Gastrocnemius medialis (tissue), 4 donors: ENCODE results near the gene NEK11. TPM values are rescaled to one million over a fixed set of nuclear protein-coding genes. Genes with fewer than 3 reads are reported as not detected.

ENCODE experiments used
- ATAC-seq, 2 donors: fragments of 150-250 bp; one replicate each; pipeline ENCODE4 v1.9.1; 2016
- DNase-seq, 2 donors: peaks; one replicate each; pipeline ENCODE4 v3.0.0-alpha.2; 2019
- H3K27ac ChIP-seq, 4 donors: fragments of 200-600 bp; sonication (generic); 1 replicate in 1 of 4; 2 replicates in 3 of 4; pipeline ENCODE4 v1.5.1; 2016 to 2018; ENCODE audit warnings: mild to moderate bottlenecking in 2 of 4, moderate library complexity in 1 of 4
- H3K27me3 ChIP-seq, 3 donors: fragments of 200-600 bp; sonication (generic) in 2 of 3; 1 replicate in 1 of 3; 2 replicates in 2 of 3; pipeline versions ENCODE4 v1.5.1 to v1.6.0; 2016 to 2019; ENCODE audit warnings: mild to moderate bottlenecking in 1 of 3, moderate library complexity in 1 of 3
- H3K36me3 ChIP-seq, 2 donors: fragments of 200-600 bp; sonication (generic) in 1 of 2; one replicate each; pipeline ENCODE4 v1.5.1; 2017 to 2018
- H3K4me1 ChIP-seq, 2 donors: fragments of 200-600 bp; sonication (generic) in 1 of 2; one replicate each; pipeline ENCODE4 v1.5.1; 2016 to 2017; ENCODE audit warnings: mild to moderate bottlenecking in 2 of 2
- H3K4me3 ChIP-seq, 4 donors: fragments of 200-600 bp; sonication (generic) in 3 of 4; 1 replicate in 1 of 4; 2 replicates in 3 of 4; pipeline ENCODE4 v1.5.1; 2016 to 2019; ENCODE audit warnings: mild to moderate bottlenecking in 2 of 4
- H3K9me3 ChIP-seq, 3 donors: fragments of 200-600 bp; sonication (generic) in 2 of 3; 1 replicate in 1 of 3; 2 replicates in 2 of 3; pipeline ENCODE4 v1.5.1; 2016 to 2019
- CTCF ChIP-seq, 5 experiments: fragments of 450-650 bp in 3 of 5; fragments of 200-600 bp in 2 of 5; sonication (generic) in 2 of 5; IDR thresholded peaks in 4 of 5; conservative IDR thresholded peaks in 1 of 5; 1 replicate in 4 of 5; 2 replicates in 1 of 5; pipeline ENCODE4 v1.5.1; 2016 to 2019; ENCODE audit warnings: antibody characterized with exemption in 5 of 5, mild to moderate bottlenecking in 3 of 5, moderate library complexity in 3 of 5
- POLR2A ChIP-seq, 2 donors: fragments of 450-650 bp; IDR thresholded peaks; one replicate each; pipeline ENCODE4 v1.6.1; 2017; ENCODE audit warnings: antibody characterized with exemption in 2 of 2, mild to moderate bottlenecking in 2 of 2, moderate library complexity in 2 of 2
- in situ Hi-C, 4 donors: fragments of 200-750 bp; cut with MboI; loops; one replicate each; pipeline versions ENCODE4 v1.15.0 to v1.8.0; 2017; ENCODE audit warnings: low sequenced_read_pairs in 4 of 4
- intact Hi-C: fragments of 100-400 bp; cut with DNase I; formaldehyde crosslinking; loops from one replicate; pipeline ENCODE4 v1.15.1; 2023; ENCODE audit warnings: low total_unique reads
- total RNA-seq, 4 donors: library from RNA; depleted of rRNA; stranded (reverse); fragments of >200 nt; gene quantifications; one replicate each; pipeline versions ENCODE4 v1.1.0 to v1.2.3, GENCODE V29; 2016

NEK11 gene
- total RNA-seq, 4 donors from 2014 or later = 2.1 to 5.2 (median 2.5) TPM

GRCh38 chr3:131393051-131393450 is 366.4 kb downstream of the NEK11 start:
- Histone ChIP-seq H3K4me3 (no peak overlapping the region), H3K27ac (no peak overlapping the region), H3K27me3 (no peaks in the 10 kb centered on the region), H3K9me3 (no peaks in the 10 kb centered on the region), H3K4me1 (no peaks in the 10 kb centered on the region), H3K36me3 (no peaks in the 10 kb centered on the region)
- ATAC-seq = no peak
- TF ChIP-seq CTCF (IDR thresholded peaks at IDR 0.05 in 4 of 5, conservative IDR thresholded peaks at IDR 0.05 in 1 of 5) (no peak), POLR2A (IDR thresholded peaks at IDR 0.05) (no peak)
- intact Hi-C loops = no loop called here
- no peak for DNase-seq
- in situ Hi-C loops = no loop called here

- no peak overlapping the region for H3K27ac ChIP-seq
- H3K4me1 ChIP-seq = no peaks in the 10 kb centered on the region
- H3K4me3 ChIP-seq = no peak overlapping the region
- H3K9me3 ChIP-seq = no peaks in the 10 kb centered on the region
- in situ Hi-C loops = no loop called here
- DNase-seq = no peak
- intact Hi-C loops = no loop called here
- no peak for TF ChIP-seq CTCF (IDR thresholded peaks at IDR 0.05 in 4 of 5, conservative IDR thresholded peaks at IDR 0.05 in 1 of 5)
- no peaks in the 10 kb centered on the region for H3K36me3 ChIP-seq
- no peak for ATAC-seq
- no peaks in the 10 kb centered on the region for H3K27me3 ChIP-seq
These were observed 367.2 kb downstream of the NEK11 start for GRCh38 chr3:131393868-131394267.

- no peak for ATAC-seq
- intact Hi-C loops (no loop called here), in situ Hi-C loops (no loop called here)
- Histone ChIP-seq H3K4me3 (no peak overlapping the region), H3K27me3 (no peaks in the 10 kb centered on the region), H3K36me3 (no peaks in the 10 kb centered on the region), H3K9me3 (no peaks in the 10 kb centered on the region), H3K4me1 (no peaks in the 10 kb centered on the region), H3K27ac (no peak overlapping the region)
- DNase-seq = no peak
- no peak for TF ChIP-seq CTCF (IDR thresholded peaks at IDR 0.05 in 4 of 5, conservative IDR thresholded peaks at IDR 0.05 in 1 of 5)
- no peak for TF ChIP-seq POLR2A (IDR thresholded peaks at IDR 0.05)
These were observed 367.7 kb downstream of the NEK11 start for GRCh38 chr3:131394400-131394799.

- H3K9me3 ChIP-seq = no peaks in the 10 kb centered on the region
- no peak overlapping the region for H3K27ac ChIP-seq
- intact Hi-C loops (no loop called here), in situ Hi-C loops (no loop called here)
- no peak overlapping the region for H3K4me3 ChIP-seq
- H3K36me3 ChIP-seq = no peaks in the 10 kb centered on the region
- H3K4me1 ChIP-seq = no peaks in the 10 kb centered on the region
- ATAC-seq (peak; percentile 93), DNase-seq (peak; percentile 40 to 66)
- no peaks in the 10 kb centered on the region for H3K27me3 ChIP-seq
- TF ChIP-seq CTCF (IDR thresholded peaks at IDR 0.05 in 4 of 5, conservative IDR thresholded peaks at IDR 0.05 in 1 of 5) (no peak), POLR2A (IDR thresholded peaks at IDR 0.05) (no peak)
These were observed 369.5 kb downstream of the NEK11 start for GRCh38 chr3:131396170-131396569.

- Histone ChIP-seq H3K4me3 (no peak overlapping the region), H3K36me3 (no peaks in the 10 kb centered on the region), H3K9me3 (no peaks in the 10 kb centered on the region), H3K4me1 (no peaks in the 10 kb centered on the region), H3K27me3 (no peaks in the 10 kb centered on the region), H3K27ac (no peak overlapping the region)
- DNase-seq (no peak), ATAC-seq (no peak)
- in situ Hi-C loops = no loop called here
- no peak for TF ChIP-seq POLR2A (IDR thresholded peaks at IDR 0.05)
- no peak for TF ChIP-seq CTCF (IDR thresholded peaks at IDR 0.05 in 4 of 5, conservative IDR thresholded peaks at IDR 0.05 in 1 of 5)
- intact Hi-C loops = no loop called here
These were observed 371.2 kb downstream of the NEK11 start for GRCh38 chr3:131397889-131398288.
